HL-60/S4 treated with phorbol 12-myristate 13-acetate at 8.2 ng/mL for 4 days and 3 days (cell line): ENCODE data around the gene FAM209B.
"Not testable (repeated sequence)": the region's sequence is repeated elsewhere in the genome, so short reads cannot be mapped to it uniquely, and the experiment has no call there.

ENCODE experiments used
- in situ Hi-C: fragments of 300-500 bp; cut with MboI; formaldehyde crosslinking; loops from 2 replicates; pipeline ENCODE4 v1.15.0; 2022; ENCODE audit warnings: low sequenced_read_pairs

FAM209B gene, protein sequence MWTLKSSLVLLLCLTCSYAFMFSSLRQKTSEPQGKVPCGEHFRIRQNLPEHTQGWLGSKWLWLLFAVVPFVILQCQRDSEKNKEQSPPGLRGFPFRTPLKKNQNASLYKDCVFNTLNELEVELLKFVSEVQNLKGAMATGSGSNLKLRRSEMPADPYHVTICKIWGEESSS

DNA sequence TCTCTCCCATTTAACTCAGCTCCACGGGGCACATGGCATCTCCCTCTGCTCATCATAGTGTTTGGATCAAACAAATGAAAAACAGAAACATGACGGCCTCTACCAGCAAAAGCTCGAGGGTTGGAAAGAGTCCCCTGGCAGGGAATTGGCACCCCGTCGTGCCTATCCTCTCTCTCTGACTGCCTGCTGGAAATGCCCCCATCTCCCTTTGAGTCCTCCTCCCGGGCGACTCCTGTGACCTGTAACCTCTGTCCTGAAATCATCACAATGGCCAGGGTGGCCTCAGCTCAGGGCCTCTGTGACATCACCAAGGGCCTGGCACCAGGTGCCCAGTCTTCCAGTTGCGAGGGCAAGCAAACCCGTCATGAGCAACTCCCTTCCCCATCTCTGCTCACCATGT, at the start of gene FAM209B:
FAM209B (plus strand) TSS at position 301 of the 400 bp plus-strand sequence; CDS start at position 397, 96 bp downstream.
- in situ Hi-C loops, result not testable (repeated sequence)

DNA sequence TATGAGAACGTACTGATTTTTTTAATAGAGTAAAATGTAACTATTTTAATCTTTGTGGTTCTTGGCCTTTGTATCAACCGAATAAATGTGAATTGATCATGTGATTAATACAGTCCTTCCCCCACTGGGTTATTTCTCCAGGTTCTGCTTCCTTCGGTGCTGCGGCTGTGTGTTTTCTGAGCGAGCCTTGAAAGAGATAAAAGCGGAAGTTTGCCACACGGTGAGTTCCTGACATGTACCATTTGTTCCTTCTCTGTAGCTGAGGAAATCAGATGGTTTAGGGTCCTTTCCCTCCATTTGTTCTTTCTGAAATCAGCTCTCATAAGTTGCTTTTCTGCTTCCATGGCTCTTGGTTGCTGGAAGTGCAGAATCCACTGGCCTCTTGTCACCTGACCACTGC, 49.1 kb upstream of the FAM209B start:
- in situ Hi-C loops, result no loop called here

DNA sequence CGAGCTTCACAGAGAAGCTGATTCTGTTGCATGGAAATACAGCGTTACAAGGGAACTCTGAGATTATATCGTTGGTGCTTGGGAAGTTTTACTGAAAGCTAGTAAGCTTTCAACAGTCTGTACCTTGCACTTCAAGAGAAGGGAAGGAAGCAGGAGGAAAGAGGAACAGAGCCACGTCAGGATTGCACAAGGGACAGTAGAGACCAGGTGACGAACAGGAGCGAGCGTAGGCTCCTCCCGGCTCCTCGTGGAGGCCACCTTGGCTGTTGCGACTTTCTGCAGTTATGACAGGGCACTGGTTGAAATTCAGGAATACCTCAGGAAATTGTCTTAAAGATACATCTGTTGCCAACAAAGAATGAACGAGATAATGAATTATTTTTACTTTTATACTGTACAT, 45.8 kb upstream of the FAM209B start:
- in situ Hi-C loops, result no loop called here

DNA sequence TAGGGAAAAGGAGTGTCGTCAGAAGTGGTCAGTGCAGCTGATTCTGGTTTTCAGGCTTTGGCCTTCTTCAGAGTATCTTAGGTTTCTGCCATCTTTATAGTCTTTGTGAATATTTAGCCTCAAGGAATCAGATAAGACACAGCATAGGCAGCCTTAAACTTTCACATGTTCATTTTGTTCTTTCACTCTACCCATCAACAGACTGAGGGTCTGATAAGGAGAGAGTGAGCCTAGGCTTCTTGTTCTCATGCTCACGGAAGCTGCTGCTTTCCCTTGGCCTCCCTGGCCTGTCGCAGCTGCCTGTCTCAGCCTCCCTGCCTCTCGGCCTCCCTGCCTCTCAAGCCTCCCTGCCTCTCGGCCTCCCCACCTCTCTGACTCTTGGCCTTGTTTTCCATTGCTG, 44.5 kb upstream of the FAM209B start:
- in situ Hi-C loops, result no loop called here

DNA sequence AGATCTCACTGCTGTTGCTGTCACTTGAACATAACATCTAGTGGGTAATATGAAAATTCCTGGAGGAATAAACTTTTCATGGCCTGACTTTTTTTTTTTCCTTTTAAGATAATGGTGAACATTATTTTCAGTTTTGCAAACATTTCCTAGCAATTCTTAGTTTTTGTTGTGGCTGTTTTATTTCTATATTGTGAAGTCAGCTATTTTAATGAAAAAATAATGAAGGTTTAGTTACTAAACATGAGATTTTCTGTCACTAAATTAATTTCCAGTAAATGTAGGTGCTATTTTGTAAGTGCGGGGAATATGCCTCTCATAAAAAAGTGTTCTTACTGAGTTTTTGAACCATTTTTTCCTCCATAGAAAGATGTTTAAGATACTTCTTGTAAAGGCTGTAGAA, 31.9 kb upstream of the FAM209B start:
- in situ Hi-C loops, result no loop called here

DNA sequence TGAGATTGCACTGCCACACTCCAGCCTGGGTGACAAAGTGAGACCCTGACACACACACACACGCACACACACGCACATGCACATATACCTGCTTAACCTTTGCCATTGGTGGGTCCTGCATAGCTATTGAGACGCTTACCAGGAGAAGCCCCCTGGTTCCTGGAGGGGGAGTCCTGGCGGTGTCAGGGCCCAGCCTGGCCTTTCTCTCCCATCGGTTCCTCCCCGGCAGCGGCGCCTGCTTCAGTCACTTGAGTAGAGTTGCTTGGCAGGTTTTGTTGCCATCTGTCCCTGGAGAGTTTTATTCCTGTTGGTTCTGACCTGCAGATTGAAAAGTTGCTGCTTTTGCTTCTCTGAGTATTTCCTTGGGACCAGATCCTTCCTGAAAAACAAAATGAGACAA, 29.1 kb upstream of the FAM209B start:
- in situ Hi-C loops, result no loop called here

DNA sequence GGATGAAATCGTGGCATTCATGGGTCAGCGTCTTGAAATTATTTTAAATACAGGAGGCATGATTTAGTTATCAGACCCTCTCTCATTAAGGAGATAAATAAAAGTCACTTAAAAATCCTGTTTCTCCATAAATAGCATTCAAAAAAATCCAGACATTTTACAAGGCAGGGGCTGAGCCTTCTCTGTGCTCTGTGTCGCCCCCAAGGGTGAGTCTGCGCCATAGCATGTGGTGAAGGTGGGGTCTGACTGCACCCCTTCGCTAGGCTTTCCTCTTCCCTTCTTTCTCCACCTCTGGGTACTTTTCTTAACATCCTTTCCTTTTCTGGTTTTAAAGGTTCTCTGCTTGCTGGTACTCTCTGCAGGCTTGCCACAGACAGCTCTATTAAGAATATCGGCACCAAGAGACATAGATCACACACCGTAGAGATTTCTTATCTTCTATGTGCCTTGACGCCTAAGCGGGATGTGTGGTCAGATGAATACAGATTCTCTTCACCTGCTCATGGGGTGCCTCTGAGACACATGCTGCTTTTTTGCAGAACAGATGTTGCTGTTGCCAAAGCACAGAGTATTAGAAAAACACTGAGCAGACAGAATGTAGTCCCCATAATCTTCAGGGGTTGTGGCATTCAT, 28.6 kb upstream of the FAM209B start:
- in situ Hi-C loops, result no loop called here

DNA sequence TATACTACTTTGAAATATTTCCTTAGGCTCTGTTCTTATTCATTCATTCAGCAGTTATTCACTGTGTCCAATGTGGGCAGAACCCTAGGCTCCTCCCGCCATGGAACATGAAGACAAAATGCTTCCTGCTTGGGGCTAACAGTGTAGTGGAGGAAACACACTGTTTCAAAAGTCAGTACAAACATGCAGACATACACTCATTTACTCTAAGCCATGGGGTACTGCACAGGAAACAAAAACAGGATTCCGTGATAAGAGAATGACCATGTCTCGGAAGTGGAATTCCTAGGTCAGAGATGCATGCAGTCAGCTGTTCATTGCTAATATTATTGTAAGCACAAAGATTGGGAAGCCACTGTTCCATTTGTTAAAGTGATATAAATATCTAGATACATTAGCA, 26.9 kb upstream of the FAM209B start:
- in situ Hi-C loops, result no loop called here

DNA sequence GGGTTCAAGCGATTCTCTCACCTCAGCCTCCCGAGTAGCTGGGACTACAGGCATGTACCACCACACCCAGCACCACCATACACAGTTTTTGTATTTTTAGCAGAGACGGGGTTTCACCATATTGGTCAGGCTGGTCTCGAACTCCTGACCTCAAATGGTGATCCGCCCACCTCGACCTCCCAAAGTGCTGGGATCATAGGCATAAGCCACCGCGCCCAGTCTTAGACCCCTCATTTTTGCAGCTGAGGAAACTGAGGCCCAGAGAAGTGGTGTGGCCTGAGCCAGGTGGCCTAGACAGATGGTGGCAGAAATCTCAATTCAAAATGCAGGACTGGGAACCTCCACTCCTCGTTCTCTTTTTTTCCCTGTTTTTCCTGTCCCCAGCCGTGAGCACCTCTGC, 21.1 kb upstream of the FAM209B start:
- in situ Hi-C loops, result no loop called here

DNA sequence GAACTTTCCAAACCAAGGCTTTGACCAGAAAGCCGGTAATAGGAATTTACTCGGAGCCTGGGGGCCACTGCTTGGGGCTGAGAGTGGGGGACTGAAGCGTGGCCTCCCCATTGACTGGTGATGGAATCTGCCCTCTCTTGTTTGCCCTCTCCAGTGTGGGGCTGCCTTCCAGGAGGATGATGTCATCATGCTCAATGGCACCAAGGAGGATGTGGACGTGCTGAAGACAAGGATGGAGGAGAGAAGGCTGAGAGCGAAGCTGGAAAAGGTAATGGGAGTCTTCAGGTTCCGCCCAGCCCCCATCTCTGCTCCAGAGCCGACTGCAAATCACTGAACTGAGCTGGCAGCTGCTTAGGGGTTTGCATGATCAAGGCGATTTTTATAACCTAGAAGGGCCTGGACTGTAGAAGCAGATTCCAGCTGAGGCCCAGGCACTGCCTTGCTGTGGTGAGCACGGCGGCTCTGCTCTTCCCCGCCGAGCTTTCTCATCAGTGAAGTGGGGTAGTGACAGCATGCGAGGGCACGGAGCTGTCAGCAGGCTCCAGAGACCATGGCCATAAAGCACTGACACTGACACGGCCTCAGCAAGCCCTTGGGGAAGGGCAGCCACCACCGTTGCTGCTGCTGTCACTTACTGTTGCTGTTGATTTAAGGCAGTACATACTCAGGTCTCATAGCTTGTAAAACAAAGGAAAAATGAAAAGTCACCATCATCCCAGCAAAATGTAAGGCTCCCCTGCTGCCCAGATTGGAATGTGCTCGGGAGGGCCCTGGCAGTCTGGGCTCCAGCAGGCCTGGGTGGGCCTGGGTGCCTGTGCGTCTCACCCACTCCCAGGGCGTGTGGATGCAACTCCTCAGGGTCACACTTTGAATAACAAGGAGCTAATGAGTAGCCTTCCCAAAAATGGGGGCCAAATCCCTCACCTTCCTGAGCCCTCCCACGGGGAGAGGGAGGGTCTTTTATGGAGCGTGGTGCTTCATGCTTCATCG, 19.6 kb upstream of the FAM209B start:
- in situ Hi-C loops, result no loop called here

DNA sequence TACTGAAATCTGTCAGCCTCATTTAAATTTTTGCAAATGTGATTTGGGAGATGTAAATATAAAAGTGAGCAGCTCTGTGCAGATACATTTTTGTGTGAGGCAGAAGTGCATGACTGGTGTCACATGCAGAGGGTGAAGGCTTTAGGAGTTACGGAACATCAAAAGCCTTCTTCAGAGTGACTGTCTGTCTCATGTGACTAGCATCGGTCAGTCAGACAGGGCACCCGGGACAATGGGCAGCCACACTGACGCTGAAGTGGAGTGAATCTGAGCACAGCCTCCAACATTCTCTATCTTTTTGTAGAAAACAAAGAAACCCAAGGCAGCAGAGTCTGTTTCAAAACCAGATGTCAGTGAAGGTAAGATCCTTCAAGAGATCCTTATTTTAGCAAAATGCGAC, 16.4 kb upstream of the FAM209B start:
- in situ Hi-C loops, result no loop called here

DNA sequence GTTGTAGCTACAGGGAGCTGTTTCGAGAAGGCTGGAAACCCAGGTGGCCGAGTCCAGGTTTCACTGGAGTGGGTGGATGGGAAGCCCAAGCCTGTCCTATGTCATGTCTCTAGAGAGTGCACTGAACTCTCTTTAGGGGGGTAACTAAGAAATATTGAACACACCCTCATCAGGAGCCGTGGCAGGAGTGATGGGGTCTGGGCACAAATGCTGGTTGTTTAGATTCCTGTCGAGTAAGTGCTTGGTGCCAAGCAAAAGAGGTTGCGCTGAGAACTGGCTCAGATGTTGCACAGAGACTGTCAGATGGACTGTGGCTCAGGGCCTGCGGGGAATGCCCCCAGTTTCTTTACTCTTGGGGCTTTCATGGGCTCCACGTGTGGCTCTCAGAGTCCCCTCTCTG, 15.8 kb upstream of the FAM209B start:
- in situ Hi-C loops, result no loop called here

DNA sequence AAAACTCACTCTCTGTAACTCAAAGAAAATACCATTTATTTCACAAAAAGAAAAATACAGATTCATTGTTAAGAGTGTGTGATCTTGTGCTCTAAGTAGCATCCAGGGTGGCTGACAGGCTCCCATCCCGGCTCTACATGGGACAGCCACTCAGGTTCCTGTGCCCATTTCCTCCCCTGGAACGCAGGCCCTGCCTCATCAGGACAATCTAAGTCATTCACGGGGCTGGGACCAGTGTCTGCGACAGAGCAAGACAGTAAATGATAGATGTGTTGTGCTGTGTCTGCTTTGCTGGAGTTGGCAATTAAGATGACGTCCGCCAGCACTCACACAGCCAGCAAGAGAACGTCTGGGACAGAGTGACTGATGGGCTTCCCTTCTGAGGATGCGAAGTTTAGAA, 15.4 kb upstream of the FAM209B start:
- in situ Hi-C loops, result no loop called here

DNA sequence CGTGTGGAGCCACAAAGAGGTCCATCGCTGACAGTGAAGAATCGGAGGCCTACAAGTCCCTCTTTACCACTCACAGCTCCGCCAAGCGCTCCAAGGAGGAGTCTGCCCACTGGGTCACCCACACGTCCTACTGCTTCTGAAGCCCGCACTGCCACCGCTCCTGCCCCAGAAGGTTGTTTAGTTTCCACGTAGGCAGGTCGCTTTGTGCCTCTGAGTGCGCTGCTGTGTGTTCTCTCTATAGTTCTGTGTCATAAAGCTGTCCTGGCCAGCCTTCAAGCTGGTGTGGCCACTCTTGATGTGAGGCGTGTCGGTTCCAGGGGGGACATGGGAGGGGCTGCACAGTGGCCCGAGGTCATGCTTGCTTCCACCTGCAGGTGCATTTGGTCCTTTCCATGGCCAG, 14.9 kb upstream of the FAM209B start:
- in situ Hi-C loops, result no loop called here

DNA sequence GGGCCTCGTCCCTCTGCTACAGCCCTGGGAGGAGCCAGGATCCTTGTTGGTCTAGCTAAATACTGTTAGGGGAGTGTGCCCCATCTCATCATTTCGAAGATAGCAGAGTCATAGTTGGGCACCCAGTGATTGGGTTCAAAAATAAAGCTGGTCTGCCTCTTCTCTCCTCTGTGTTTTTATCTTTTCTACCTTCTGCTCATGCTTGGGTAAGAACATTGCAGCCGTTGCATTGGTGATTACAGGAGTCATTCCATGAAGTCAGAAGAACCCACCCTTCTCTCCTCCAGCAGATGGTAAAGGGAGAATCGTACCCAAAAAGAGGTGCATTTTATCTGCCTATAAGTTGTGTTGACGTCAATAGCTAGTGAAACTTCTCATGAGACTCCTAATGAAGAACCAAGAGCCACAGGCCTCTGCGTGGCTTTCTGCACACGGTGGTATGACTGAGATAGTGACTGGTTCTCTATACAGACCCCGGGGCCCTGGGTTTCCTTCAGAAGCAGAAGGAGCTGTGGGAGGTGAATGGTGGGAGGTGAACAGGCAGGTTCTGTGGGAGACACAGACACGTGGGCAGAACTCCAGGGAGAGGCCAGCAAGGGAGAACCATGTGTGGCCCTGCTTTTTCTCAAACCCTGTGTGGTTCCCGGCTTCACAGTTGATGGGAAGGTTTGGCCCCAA, 14.2 kb upstream of the FAM209B start:
- in situ Hi-C loops, result no loop called here

DNA sequence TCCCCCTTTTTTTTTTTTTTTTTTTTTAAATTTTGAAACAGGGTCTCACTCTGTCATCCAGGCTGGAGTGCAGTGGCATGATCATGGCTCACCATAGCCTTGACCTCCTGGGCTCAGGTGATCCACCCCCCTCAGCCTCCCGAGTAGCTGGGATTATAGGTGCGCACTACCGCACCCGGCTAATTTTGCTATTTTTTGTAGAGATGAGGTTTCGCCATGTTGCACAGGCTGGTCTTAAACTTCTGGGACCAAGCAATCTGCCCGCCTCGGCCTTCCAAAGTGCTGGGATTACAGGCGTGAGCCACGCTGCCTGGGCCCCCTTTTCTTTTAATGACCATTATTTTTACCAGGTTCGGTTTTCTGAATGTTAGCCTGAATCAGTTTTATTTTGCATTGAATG, 13.5 kb upstream of the FAM209B start:
- in situ Hi-C loops, result no loop called here

DNA sequence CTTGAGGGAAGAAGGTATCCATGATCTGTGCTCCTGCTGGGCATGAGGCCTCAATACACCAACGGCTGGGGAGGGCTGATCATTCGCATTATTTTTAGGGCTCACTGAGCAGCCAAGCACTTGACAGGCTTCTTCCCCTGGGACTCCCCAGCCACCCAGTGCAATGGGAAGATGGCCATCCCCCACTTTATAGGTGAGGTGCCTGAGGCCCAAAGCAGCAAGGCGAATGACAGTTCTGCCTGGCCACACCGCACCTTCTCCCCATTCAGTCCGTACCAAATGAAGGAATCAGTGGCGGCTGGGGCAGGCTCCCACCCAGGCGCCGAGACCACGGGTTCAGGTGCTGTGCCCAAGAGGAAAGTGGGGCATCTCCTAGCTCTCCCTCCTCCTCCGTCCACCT, 12.9 kb upstream of the FAM209B start:
- in situ Hi-C loops, result no loop called here

DNA sequence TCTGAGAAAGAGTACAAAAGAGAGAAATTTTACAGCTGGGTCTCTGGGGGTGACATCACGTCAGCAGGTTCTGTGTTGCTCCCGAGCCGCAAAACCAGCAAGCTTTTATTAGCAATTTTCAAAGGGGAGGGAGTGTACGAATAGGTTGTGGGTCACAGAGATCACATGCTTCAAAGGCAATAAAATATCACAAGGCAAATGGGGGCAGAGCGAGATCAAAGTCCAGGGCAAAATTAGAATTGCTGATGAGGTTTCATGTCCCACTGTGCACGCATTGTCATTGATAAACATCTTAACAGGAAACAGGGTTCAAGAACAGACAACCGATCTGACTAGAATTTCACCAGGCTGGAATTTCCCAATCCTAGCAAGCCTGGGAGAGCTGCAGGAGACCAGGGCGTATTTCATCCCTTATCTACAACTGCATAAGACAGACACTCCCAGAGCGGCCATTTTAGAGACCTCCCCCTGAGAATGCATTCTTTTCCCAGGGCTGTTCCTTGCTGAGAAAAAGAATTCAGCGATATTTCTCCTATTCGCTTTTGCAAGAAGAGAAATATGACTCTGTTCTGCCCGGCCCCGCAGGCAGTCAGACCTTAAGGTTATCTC, 12.2 kb upstream of the FAM209B start:
- in situ Hi-C loops, result not testable (repeated sequence)

DNA sequence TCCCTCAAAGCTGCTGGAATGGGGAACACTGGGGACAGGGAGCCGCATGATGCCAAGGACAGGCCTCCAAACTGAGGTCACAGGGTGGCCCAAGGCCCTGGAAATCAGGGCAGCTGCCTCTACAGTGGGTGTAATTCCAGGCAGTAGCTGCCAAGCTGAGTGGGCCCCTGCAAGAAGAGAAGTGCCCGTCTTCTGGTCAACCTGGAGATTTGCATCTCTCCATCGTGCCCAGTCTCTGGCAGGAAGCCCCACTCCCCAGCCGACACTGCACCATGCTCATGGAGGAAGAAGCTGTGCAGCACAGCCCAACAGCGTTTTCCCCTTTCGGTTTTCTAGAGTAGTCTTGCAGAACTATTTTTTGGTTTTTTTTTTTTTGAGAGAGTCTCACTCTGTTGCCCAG, 10.7 kb upstream of the FAM209B start:
- in situ Hi-C loops, result no loop called here

DNA sequence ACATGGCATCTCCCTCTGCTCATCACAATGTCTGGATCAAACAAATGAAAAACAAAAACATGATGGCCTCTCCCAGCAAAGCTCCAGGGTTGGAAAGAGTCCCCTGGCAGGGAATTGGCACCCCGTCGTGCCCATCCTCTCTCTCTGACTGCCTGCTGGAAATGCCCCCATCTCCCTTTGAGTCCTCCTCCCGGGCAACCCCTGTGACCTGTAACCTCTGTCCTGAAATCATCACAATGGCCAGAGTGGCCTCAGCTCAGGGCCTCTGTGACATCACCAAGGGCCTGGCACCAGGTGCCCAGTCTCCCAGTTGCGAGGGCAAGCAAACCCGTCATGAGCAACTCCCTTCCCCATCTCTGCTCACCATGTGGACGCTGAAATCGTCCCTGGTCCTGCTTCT, 8.6 kb upstream of the FAM209B start, which contains the start of gene FAM209A:
FAM209A (plus strand) TSS at position 301 of the 400 bp plus-strand sequence; CDS start at position 366, 65 bp downstream.
- in situ Hi-C loops, result not testable (repeated sequence)

DNA sequence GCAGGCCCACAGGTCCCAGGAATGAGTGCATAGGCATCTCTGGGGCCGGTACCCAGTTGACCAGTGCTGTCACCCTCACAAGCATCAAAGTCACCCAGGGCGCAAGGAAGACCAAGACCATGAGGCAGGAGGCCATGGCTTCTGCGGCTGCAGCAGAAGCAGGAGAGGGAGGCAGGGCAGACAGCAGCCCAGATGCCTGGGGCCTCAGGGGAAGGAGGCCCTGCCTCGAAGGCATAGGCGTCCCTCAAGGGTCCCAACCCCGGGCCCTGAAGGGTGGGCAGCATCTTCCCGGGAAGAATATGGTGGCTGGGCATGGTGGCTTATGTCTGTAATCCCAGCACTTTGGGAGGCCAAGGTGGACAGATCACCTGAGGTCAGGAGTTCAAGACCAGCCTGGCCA, 5.5 kb upstream of the FAM209B start:
- in situ Hi-C loops, result no loop called here
